PC-3 (cell line): ENCODE measurements around the gene ZNF445. TPM values are rescaled to one million over a fixed set of nuclear protein-coding genes. Genes with fewer than 3 reads are reported as not detected.

Experiments
- ATAC-seq: fragments of 200-7000 bp; cut with Tn5 transposase; 2 replicates; pipeline ENCODE4 v1.9.1; 2020; ENCODE audit warnings: mild to moderate bottlenecking, moderate library complexity
- BruUV-seq: library from RNA; stranded (reverse); fragments of 400-500 nt; replicated peaks from 2 replicates; lab custom pipeline; 2021; lab: Mats Ljungman, UMichigan
- CTCF ChIA-PET: fragments of 300-600 bp; sonication (Branson Sonifier 250); formaldehyde crosslinking; loops from one replicate; lab custom pipeline; 2022; ENCODE audit warnings: antibody characterized with exemption; lab: Charles Lee
- POLR2A ChIA-PET: fragments of 300-600 bp; sonication (Branson Sonifier 250); formaldehyde crosslinking; loops from one replicate; lab custom pipeline; 2022; ENCODE audit warnings: antibody characterized with exemption; ENCODE audit not compliant: unreplicated experiment; lab: Charles Lee
- DNase-seq: peaks from one replicate; pipeline ENCODE4 v3.0.0-alpha.2; 2015
- H2AFZ ChIP-seq: fragments of 300-600 bp; sonication (generic); 2 replicates; pipeline ENCODE4 v1.6.0; 2016; ENCODE audit warnings: antibody characterized with exemption, low read length
- H3F3A ChIP-seq: fragments of 300-600 bp; sonication (generic); one replicate; pipeline ENCODE4 v1.6.0; 2017; ENCODE audit warnings: antibody characterized with exemption, low read length, control low read depth, mild to moderate bottlenecking; ENCODE audit not compliant: unreplicated experiment
- H3K27ac ChIP-seq: fragments of 300-600 bp; sonication (generic); 2 replicates; pipeline ENCODE4 v1.5.1; 2016; ENCODE audit warnings: mild to moderate bottlenecking, low read length
- H3K27me3 ChIP-seq: fragments of 300-600 bp; sonication (generic); 2 replicates; pipeline ENCODE4 v1.6.1; 2016; ENCODE audit warnings: low read length, mixed read lengths
- H3K36me3 ChIP-seq: fragments of 300-600 bp; sonication (generic); 2 replicates; pipeline ENCODE4 v1.6.1; 2016; ENCODE audit warnings: low read depth, mixed run types, low read length, mixed read lengths
- H3K4me1 ChIP-seq: fragments of 300-600 bp; sonication (generic); 2 replicates; pipeline ENCODE4 v1.5.1; 2016; ENCODE audit warnings: low read length; ENCODE audit not compliant: insufficient read depth
- H3K4me2 ChIP-seq: fragments of 300-600 bp; sonication (generic); 2 replicates; pipeline ENCODE4 v1.6.0; 2016; ENCODE audit warnings: low read length
- H3K4me3 ChIP-seq: fragments of 300-600 bp; sonication (generic); 2 replicates; pipeline ENCODE4 v1.5.1; 2016; ENCODE audit warnings: mild to moderate bottlenecking, low read length, mixed read lengths
- H3K79me2 ChIP-seq: fragments of 300-600 bp; sonication (generic); 2 replicates; pipeline ENCODE4 v1.6.1; 2017; ENCODE audit warnings: low read length, mixed read lengths
- H3K9ac ChIP-seq: fragments of 300-600 bp; sonication (generic); 2 replicates; pipeline ENCODE4 v1.6.0; 2016; ENCODE audit warnings: mild to moderate bottlenecking, low read length
- H3K9me2 ChIP-seq: fragments of 300-600 bp; sonication (generic); replicated peaks from 2 replicates; pipeline ENCODE4 v1.6.1; 2016; ENCODE audit warnings: mixed run types, low read length, mixed read lengths
- H3K9me3 ChIP-seq: fragments of 300-600 bp; sonication (generic); 2 replicates; pipeline ENCODE4 v1.6.1; 2016; ENCODE audit warnings: low read length, mixed read lengths
- H4K20me1 ChIP-seq: fragments of 300-600 bp; sonication (generic); 2 replicates; pipeline ENCODE4 v1.6.1; 2016; ENCODE audit warnings: low read length, mixed read lengths
- EZH2 ChIP-seq: fragments of 300-600 bp; sonication (generic); IDR thresholded peaks from one replicate; pipeline ENCODE4 v1.6.1; 2017; ENCODE audit warnings: antibody characterized with exemption, mild to moderate bottlenecking, low read length; ENCODE audit not compliant: unreplicated experiment
- EZH2phosphoT487 ChIP-seq: fragments of 300-600 bp; sonication (generic); IDR thresholded peaks from 2 replicates; pipeline ENCODE4 v1.6.1; 2018; ENCODE audit warnings: mild to moderate bottlenecking, antibody characterized with exemption, low read length, borderline replicate concordance
- intact Hi-C: fragments of 100-400 bp; cut with micrococcal nuclease; formaldehyde crosslinking; loops from 2 replicates; pipeline ENCODE4 v1.9.0; 2023
- total RNA-seq: library from RNA; depleted of rRNA; stranded (reverse); fragments of >200 nt; gene quantifications from 2 replicates; pipeline ENCODE4 v1.2.3, GENCODE V29; 2014
- TF ChIP-seq, protein P1 (sequence below): fragments of 300-600 bp; sonication (generic); conservative IDR thresholded peaks from 2 replicates; pipeline ENCODE4 v1.5.1; 2017; ENCODE audit warnings: antibody characterized with exemption, low read depth, mild to moderate bottlenecking, low read length

The ZNF445 gene
- total RNA-seq, 1 experiment from 2014 or later: 8.2 TPM

DNA sequence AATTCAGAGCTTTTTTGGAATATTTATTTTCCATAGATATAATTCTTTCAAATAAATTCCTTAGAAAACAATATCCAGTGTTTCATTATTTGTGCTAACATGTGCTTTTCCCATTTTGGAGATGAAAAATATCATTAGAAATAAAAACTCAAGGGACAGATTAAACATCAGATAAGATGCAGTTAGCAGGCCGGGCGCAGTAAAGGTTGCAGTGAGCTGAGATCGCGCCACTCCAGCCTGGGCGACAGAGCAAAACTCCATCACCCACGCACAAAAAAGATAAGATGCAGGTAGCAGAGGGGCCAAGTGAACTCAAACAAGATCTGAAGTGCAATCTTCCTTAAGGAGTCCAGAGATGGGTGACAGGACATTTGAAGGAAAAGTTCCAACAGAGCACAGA lies 48.0 kb downstream of the ZNF445 start:
- H4K20me1 ChIP-seq: no peaks in the 10 kb centered on the region
- H3K27ac ChIP-seq: no peak overlapping the region
- intact Hi-C loops: no loop called here
- TF ChIP-seq, protein P1, sequence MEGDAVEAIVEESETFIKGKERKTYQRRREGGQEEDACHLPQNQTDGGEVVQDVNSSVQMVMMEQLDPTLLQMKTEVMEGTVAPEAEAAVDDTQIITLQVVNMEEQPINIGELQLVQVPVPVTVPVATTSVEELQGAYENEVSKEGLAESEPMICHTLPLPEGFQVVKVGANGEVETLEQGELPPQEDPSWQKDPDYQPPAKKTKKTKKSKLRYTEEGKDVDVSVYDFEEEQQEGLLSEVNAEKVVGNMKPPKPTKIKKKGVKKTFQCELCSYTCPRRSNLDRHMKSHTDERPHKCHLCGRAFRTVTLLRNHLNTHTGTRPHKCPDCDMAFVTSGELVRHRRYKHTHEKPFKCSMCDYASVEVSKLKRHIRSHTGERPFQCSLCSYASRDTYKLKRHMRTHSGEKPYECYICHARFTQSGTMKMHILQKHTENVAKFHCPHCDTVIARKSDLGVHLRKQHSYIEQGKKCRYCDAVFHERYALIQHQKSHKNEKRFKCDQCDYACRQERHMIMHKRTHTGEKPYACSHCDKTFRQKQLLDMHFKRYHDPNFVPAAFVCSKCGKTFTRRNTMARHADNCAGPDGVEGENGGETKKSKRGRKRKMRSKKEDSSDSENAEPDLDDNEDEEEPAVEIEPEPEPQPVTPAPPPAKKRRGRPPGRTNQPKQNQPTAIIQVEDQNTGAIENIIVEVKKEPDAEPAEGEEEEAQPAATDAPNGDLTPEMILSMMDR: no peak
- H3K79me2 ChIP-seq: no peaks in the 10 kb centered on the region
- H3K4me3 ChIP-seq: no peak overlapping the region
- H3K27me3 ChIP-seq: no peaks in the 10 kb centered on the region
- H3K9me3 ChIP-seq: no peaks in the 10 kb centered on the region
- DNase-seq (no peak), ATAC-seq (no peak)
- no peaks in the 10 kb centered on the region for H3K4me1 ChIP-seq
- BruUV-seq: no TSS peak
- CTCF ChIA-PET: no interaction called here
- no peak overlapping the region for H3K4me2 ChIP-seq
- H2AFZ ChIP-seq: no peak overlapping the region
- H3K9ac ChIP-seq: no peak overlapping the region
- POLR2A ChIA-PET: no interaction called here
- H3K36me3 ChIP-seq: no peaks in the 10 kb centered on the region
- H3K9me2 ChIP-seq: no peaks in the 10 kb centered on the region
- no peaks in the 10 kb centered on the region for H3F3A ChIP-seq

DNA sequence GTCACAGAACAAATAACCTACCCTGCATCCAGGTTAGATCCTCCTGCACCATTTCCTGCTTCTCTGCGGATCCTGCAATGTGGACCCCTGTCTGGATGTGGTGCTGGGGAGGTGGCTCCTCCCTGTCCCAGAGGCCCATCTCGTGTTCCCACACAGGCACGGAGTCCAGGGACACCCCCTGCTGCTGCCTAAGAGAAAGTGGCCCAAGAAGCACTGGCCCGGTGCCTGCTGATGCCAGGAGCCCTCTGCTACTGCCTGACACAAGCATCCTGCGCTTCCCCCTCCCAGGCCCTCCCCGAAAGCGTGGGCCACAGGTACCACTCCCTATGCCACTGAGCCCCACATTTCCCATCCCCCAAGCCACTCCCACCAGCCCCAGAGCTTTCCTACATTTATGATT lies 48.6 kb downstream of the ZNF445 start:
- Histone ChIP-seq H2AFZ (no peak overlapping the region), H3K4me2 (no peak overlapping the region), H3K79me2 (no peaks in the 10 kb centered on the region), H3K36me3 (no peaks in the 10 kb centered on the region), H3K27ac (no peak overlapping the region), H3K9me3 (no peaks in the 10 kb centered on the region), H3F3A (no peaks in the 10 kb centered on the region), H3K4me1 (no peaks in the 10 kb centered on the region), H3K9ac (no peak overlapping the region), H4K20me1 (no peaks in the 10 kb centered on the region), H3K4me3 (no peak overlapping the region), H3K27me3 (no peaks in the 10 kb centered on the region), H3K9me2 (no peaks in the 10 kb centered on the region)
- CTCF ChIA-PET: no interaction called here
- POLR2A ChIA-PET: no interaction called here
- BruUV-seq: no TSS peak
- intact Hi-C loops: no loop called here
- TF ChIP-seq, protein P1: no peak
- TF ChIP-seq EZH2 (no peak), EZH2phosphoT487 (no peak)
- no peak for ATAC-seq
- no peak for DNase-seq

DNA sequence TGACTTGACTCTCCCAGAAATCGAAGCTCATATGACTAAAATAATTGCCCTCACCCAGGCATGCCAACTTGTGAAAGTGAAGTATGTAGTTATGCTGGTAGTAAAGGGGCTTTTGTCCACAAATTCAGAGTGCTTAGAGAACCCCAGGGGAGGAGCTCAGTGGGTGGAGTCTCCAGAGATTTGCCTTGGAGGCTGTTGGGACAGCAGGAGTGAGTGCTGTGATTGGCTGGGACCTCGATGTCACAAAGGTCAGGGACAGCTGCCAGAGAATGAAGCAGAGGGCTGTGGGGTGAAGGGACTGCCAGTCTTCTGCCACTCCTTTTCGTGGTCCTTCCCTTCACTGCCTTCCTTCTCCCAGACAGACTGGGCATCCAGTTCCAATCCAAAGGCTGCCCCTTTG lies 49.8 kb downstream of the ZNF445 start:
- no peak for DNase-seq
- BruUV-seq: no TSS peak
- Histone ChIP-seq H3K4me2 (no peak overlapping the region), H3F3A (no peaks in the 10 kb centered on the region), H3K4me1 (no peaks in the 10 kb centered on the region), H3K9ac (no peak overlapping the region), H3K27ac (no peak overlapping the region), H4K20me1 (no peaks in the 10 kb centered on the region), H3K27me3 (no peaks in the 10 kb centered on the region), H3K9me3 (no peaks in the 10 kb centered on the region), H3K36me3 (no peaks in the 10 kb centered on the region), H3K79me2 (no peaks in the 10 kb centered on the region), H3K9me2 (no peaks in the 10 kb centered on the region), H2AFZ (no peak overlapping the region), H3K4me3 (no peak overlapping the region)
- POLR2A ChIA-PET: no interaction called here
- intact Hi-C loops: no loop called here
- no peak for ATAC-seq
- CTCF ChIA-PET: no interaction called here
- TF ChIP-seq, protein P1: no peak
- TF ChIP-seq EZH2 (no peak), EZH2phosphoT487 (no peak)
